Measurements from ENCODE around the gene PHF21B. TPM values are rescaled to one million over a fixed set of nuclear protein-coding genes. Genes with fewer than 3 reads are reported as not detected.

PHF21B gene
- total and polyA plus RNA-seq, 2 of the 8 experiments (the other 6 are each of a cell fraction or from before 2014, with no cell fraction given): 19.3 to 68.1 TPM

DNA sequence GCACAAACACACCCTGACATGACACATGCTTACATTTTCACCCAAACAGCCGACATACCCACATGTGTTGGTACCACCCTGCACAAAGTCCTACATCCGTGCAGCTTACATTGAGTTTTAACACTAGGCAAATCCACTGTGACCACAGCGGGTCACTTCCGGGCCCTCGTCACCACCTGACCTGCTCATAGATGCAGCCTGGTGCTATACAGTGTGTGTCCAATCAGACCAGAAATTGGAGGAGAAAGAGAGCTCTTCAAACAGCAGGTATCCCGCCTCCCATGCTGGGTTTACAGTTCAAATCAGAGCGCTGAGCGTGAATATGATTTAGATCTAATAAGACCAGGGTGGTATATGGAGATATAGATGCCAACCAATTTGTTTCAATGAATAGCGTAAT is 35.4 kb downstream of the PHF21B start:
- Histone ChIP-seq H3K4me2 (ENCODE audit: insufficient read depth in 1 of 2, low read depth in 2 of 2, low read length in 2 of 2) (no peak overlapping the region), H3K9me3 (ENCODE audit: insufficient read depth in 2 of 2, low read depth in 1 of 2, low read length in 1 of 2) (no peaks in the 10 kb centered on the region), H3K9ac (replicated peaks in 1 of 4; ENCODE audit: extremely low read depth in 1 of 4, low read depth in 3 of 4, low read length in 3 of 4) (no peak overlapping the region; a peak in 1 of 7 replicates), H2BK12ac (ENCODE audit: low read depth, low read length) (no peak overlapping the region), H3K23me2 (ENCODE audit: low read depth, low read length) (no peaks in the 10 kb centered on the region), H4K8ac (ENCODE audit: extremely low read depth, insufficient read depth, low read length) (no peak overlapping the region), H3K4ac (replicated peaks; ENCODE audit: insufficient read length, low read depth, low read length) (no peak overlapping the region), H3K79me2 (ENCODE audit: control insufficient read depth in 1 of 2, insufficient read depth in 2 of 2, low read length in 2 of 2) (peaks cover 0 to 56% of the 10 kb centered on the region in 2 experiments; a peak in 2 of 4 replicates), H2BK120ac (replicated peaks; ENCODE audit: low read depth, low read length) (no peak overlapping the region), H3K27ac (ENCODE audit: low read depth, low read length) (no peak overlapping the region), H3K4me1 (replicated peaks in 1 of 4; ENCODE audit: control insufficient read depth in 3 of 4, insufficient read depth in 4 of 4, low read length in 3 of 4) (peaks cover 0 to 29% (median 11%) of the 10 kb centered on the region in 4 experiments; a peak in 6 of 7 replicates), H2BK20ac (ENCODE audit: low read length) (no peak overlapping the region), H3K56ac (replicated peaks; ENCODE audit: insufficient read length, low read depth, low read length) (no peak overlapping the region), H3K18ac (ENCODE audit: extremely low read depth, low read length) (no peak overlapping the region), H4K91ac (replicated peaks; ENCODE audit: insufficient read length, low read length) (no peak overlapping the region), H2BK15ac (ENCODE audit: low read length) (no peak overlapping the region), H2AK5ac (ENCODE audit: low read depth, low read length) (no peak overlapping the region), H3K4me3 (ENCODE audit: extremely low read depth in 1 of 4, insufficient read depth in 2 of 4, low read depth in 3 of 4, low read length in 4 of 4) (no peak overlapping the region), H2BK5ac (ENCODE audit: low read depth, low read length) (no peak overlapping the region), H2AFZ (ENCODE audit: low read length) (no peak overlapping the region), H3K23ac (ENCODE audit: insufficient read length) (no peak overlapping the region), H3K27me3 (replicated peaks in 1 of 4; ENCODE audit: control insufficient read depth in 3 of 4, extremely low read depth in 1 of 4, insufficient read depth in 3 of 4, low read length in 3 of 4) (no peaks in the 10 kb centered on the region; a peak in 1 of 7 replicates), H4K5ac (ENCODE audit: insufficient read length, low read depth, low read length) (no peak overlapping the region), H3K79me1 (ENCODE audit: low read depth, low read length) (peaks cover 18% of the 10 kb centered on the region), H3K14ac (ENCODE audit: insufficient read length) (no peak overlapping the region), H4K20me1 (replicated peaks in 1 of 2; ENCODE audit: control insufficient read depth in 1 of 2, insufficient read depth in 2 of 2, low read length in 2 of 2) (peaks cover 49 to 55% of the 10 kb centered on the region in 2 experiments), H3K36me3 (ENCODE audit: control insufficient read depth in 2 of 4, insufficient read depth in 4 of 4, low read length in 3 of 4) (peaks cover 0 to 6% (median 0%) of the 10 kb centered on the region in 4 experiments; a peak in 1 of 8 replicates)
- 90% methylated on average over 9 of the region's 9 CpGs; no CpG with 5 or more reads in 1 of the 2 experiments for WGBS, 2 experiments (ENCODE audit: extremely low coverage in 1 of 2, insufficient coverage in 1 of 2, insufficient read length in 1 of 2, insufficient replicate concordance in 2 of 2, low coverage in 1 of 2, low lambda C conversion rate in 2 of 2, missing lambda C conversion rate in 1 of 2)
- ChIA-PET POLR2A (ENCODE audit: partially characterized antibody) (interaction anchor here (1.0 to 17.9 kb wide), 14 partner anchors 10 to 133 kb away, joined by 3 to 224 read pairs (median 5); partner anchors contain the start of gene PHF21B), CTCF (ENCODE audit: partially characterized antibody) (interaction anchor here (0.9 to 5.1 kb wide), 10 partner anchors 8 to 120 kb away, joined by 3 to 34 read pairs (median 4); no protein-coding TSS in a partner anchor)
- DNase-seq (ENCODE audit: low read depth in 1 of 2, low spot score in 2 of 2) (no peak), FAIRE-seq (no peak)
- TF ChIP-seq POLR2A (IDR thresholded peaks at IDR 0.05; ENCODE audit: control extremely low read depth in 1 of 2, low read depth in 2 of 2, low read length in 2 of 2) (peak in 1 of 2 experiments; percentile 6; a peak in 2 of 3 replicates), TAF7 (optimal IDR thresholded peaks at IDR 0.05; ENCODE audit: borderline replicate concordance, low read depth, low read length) (no peak)

Measured in H1 (cell line).